Bronchial epithelial cell (primary cell): ENCODE data around the gene SGMS1. TPM values are rescaled to one million over a fixed set of nuclear protein-coding genes. Genes with fewer than 3 reads are reported as not detected.
"Not testable (repeated sequence)": the region's sequence is repeated elsewhere in the genome, so short reads cannot be mapped to it uniquely, and the experiment has no call there.

Experiments used
- DNase-seq: peaks from one replicate; pipeline ENCODE4 v3.0.0-alpha.2; 2010; ENCODE audit warnings: low read depth
- FAIRE-seq: peaks from 2 replicates; lab custom pipeline; 2011; peaks lifted over from hg19 to GRCh38; lab: Jason Lieb, UNC
- H3K27me3 ChIP-seq: 2 replicates; pipeline ENCODE4 v1.5.1; 2011; ENCODE audit warnings: low read length; ENCODE audit not compliant: control insufficient read depth, insufficient read depth
- H3K36me3 ChIP-seq: 2 replicates; pipeline ENCODE4 v1.5.1; 2011; ENCODE audit warnings: low read length; ENCODE audit not compliant: control insufficient read depth, insufficient read depth
- H3K4me3 ChIP-seq: 2 replicates; pipeline ENCODE4 v1.5.1; 2011; ENCODE audit warnings: mild to moderate bottlenecking, low read depth, low read length, control low read depth
- total RNA-seq: library from RNA; depleted of rRNA; stranded (reverse); fragments of >200 nt; gene quantifications from 2 replicates; pipeline ENCODE4 v1.2.1, GENCODE V29; 2014
- TF ChIP-seq, protein P1 (sequence below): IDR thresholded peaks from 2 replicates; pipeline ENCODE4 v1.5.1; 2011; ENCODE audit warnings: mild to moderate bottlenecking, moderate library complexity, low read length, control low read depth, inconsistent platforms; ENCODE audit not compliant: insufficient read depth, severe bottlenecking

Gene SGMS1
- total RNA-seq, 1 donor from 2014 or later = 21.3 TPM

DNA sequence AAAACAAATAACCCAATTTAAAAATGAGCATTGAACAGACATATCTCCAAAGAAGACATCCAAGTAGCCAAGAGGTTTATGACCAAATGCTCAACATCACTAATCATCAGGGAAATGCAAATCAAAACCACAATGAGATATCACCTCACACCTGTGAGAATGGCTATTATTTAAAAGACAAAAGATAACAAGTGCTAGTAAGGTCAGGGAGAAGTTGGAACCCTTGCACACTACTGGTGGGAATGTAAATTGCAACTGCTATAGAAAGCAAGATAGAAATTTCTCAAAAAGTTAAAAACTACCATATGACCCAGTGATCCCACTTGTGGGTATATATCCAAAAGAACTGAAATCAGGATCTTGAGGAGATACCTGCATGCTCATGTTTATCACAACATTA lies 49.5 kb downstream of the SGMS1 start:
- Histone ChIP-seq H3K36me3 (no peaks in the 10 kb centered on the region), H3K4me3 (no peak overlapping the region), H3K27me3 (no peaks in the 10 kb centered on the region)
- TF ChIP-seq, protein P1, sequence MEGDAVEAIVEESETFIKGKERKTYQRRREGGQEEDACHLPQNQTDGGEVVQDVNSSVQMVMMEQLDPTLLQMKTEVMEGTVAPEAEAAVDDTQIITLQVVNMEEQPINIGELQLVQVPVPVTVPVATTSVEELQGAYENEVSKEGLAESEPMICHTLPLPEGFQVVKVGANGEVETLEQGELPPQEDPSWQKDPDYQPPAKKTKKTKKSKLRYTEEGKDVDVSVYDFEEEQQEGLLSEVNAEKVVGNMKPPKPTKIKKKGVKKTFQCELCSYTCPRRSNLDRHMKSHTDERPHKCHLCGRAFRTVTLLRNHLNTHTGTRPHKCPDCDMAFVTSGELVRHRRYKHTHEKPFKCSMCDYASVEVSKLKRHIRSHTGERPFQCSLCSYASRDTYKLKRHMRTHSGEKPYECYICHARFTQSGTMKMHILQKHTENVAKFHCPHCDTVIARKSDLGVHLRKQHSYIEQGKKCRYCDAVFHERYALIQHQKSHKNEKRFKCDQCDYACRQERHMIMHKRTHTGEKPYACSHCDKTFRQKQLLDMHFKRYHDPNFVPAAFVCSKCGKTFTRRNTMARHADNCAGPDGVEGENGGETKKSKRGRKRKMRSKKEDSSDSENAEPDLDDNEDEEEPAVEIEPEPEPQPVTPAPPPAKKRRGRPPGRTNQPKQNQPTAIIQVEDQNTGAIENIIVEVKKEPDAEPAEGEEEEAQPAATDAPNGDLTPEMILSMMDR = peak; percentile 6
- DNase-seq (no peak), FAIRE-seq (no peak)

DNA sequence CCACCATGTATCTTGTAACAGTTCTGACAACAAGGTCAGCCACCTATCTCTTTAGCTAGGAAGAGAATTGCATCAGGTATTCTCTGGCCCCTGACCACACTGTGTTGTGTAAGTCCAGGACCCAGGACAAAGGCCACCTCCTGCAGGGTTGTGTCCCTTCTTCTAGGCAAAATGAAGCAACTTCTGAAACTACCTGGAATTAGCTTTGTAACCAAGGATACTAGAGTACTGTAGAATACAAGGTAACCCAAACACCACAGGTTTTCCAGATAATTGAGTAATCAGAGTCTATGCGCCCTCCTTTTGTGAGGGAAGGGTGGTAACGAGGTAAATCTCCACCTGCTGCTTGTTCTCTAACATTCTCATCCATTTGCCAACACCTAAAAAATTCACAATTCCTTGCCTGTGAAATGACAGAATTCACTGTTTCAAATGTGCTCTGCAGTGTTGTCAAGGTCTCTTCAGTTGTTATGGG lies 51.7 kb downstream of the SGMS1 start:
- FAIRE-seq (no peak), DNase-seq (no peak)
- Histone ChIP-seq H3K4me3 (no peak overlapping the region), H3K27me3 (no peaks in the 10 kb centered on the region), H3K36me3 (no peaks in the 10 kb centered on the region)
- TF ChIP-seq, protein P1 = no peak

DNA sequence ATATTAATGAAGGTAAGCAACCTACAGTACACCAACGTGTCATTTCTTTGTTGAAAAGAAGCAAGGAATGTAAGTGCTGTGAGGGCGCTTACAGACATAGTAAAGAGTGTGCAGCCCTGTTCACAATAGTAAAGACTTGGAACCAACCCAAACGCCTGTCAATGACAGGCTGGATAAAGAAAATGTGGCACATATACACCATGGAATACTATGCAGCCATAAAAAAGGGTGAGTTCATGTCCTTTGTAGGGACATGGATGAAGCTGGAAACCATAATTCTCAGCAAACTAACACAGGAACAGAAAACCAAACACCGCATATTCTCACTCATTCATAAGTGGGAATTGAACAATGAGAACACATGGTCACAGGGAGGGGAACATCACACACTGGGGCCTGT lies 55.0 kb downstream of the SGMS1 start:
- FAIRE-seq, H3K27me3 ChIP-seq: not testable (repeated sequence)

DNA sequence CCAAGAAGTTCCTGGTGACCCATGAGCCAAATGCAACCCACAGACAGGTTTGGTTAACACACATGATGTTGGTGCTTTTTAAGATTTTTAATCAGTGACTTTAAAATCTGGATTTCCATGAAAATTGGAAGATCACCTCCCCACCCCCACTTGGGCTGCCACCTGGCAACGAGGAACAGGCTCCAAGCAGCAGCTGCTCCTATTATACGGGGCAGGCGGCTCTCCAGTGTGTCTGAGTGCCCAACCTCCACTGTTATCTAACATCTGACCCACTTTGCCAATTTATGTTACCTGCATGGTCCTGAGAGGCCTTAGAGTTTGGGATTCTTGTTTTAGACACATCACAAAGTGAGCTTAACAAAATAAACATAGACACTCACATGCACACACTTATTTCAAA lies 56.4 kb downstream of the SGMS1 start:
- H3K27me3 ChIP-seq = no peaks in the 10 kb centered on the region
- no peaks in the 10 kb centered on the region for H3K36me3 ChIP-seq
- no peak for DNase-seq
- no peak overlapping the region for H3K4me3 ChIP-seq
- TF ChIP-seq, protein P1 = no peak
- no peak for FAIRE-seq

More for the DNA sequence above, 55.0 kb downstream of the SGMS1 start:
- not testable (repeated sequence) for H3K4me3 ChIP-seq, H3K36me3 ChIP-seq, DNase-seq

DNA sequence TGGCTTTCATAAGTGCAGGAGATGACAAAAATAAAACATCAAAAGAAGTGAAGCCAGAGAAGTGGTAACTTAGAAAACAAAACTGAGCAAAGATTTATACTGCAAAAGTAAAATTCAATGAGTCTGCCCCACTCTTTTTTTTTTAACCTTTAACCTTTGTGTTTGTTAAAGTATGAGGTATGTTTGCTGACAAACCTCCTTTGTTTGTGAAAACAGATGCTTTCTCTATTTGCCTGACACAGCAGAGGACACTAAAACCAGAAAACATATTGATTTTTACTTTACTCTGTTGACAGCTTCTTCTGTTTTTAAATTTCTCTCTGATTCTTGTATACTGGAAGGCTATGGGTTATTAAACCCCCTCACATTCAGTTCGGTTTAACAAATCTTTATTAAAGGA lies 57.6 kb downstream of the SGMS1 start:
- DNase-seq (no peak), FAIRE-seq (no peak)
- Histone ChIP-seq H3K36me3 (no peaks in the 10 kb centered on the region), H3K27me3 (no peaks in the 10 kb centered on the region), H3K4me3 (no peak overlapping the region)
- TF ChIP-seq, protein P1 = no peak

DNA sequence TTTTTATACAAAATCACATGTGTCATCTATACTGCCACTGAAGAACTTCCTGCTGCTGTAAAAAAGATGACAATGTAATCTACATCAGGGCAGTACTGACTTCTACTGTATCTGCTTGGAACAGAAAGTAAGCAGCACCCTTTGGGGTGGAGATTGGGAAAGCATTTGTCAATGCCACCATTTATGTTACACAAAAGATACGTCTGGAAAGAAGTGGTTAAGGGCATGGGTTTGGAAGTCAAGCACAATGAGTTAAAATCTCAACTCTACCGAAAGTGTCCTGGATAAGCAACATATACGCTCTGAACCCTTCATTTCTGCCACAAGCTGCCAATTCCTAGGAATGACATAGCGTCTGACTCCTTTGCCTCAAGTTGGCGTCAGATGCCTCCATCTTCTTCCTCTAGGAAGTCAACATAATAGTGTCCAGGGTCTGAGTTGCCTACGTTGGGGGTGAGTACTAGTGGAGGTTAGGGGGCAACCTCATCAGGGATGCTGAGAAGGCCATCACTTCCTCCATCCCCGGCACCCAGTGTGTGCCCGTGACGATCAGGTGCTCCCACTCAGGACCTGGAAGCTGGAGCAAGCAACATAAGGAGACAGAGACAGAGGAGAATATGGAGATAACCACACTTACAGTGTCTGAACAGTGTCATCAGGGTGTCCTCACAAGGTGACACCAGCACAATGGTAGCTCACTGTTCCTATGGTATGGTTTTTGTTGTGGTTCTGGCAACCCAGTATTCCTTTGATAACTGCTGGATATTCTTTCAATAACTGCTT lies 58.3 kb downstream of the SGMS1 start:
- H3K36me3 ChIP-seq = no peaks in the 10 kb centered on the region
- DNase-seq = no peak
- H3K4me3 ChIP-seq = no peak overlapping the region
- TF ChIP-seq, protein P1 = no peak
- H3K27me3 ChIP-seq = no peaks in the 10 kb centered on the region
- FAIRE-seq = no peak
